Smooth muscle cell (in vitro differentiated cells): ENCODE data around the gene CSNK1D. TPM values are rescaled to one million over a fixed set of nuclear protein-coding genes. Genes with fewer than 3 reads are reported as not detected.

Source experiments
- DNase-seq: peaks from one replicate; lab custom pipeline; 2025; ENCODE audit not compliant: unreplicated experiment; lab: John Stamatoyannopoulos, UW
- H2AFZ ChIP-seq: fragments of 200-600 bp; sonication (generic); 2 replicates; pipeline ENCODE4 v1.6.0; 2016; ENCODE audit warnings: antibody characterized with exemption, low read depth, mild to moderate bottlenecking
- H3F3A ChIP-seq: fragments of 200-600 bp; sonication (generic); 2 replicates; pipeline ENCODE4 v1.6.0; 2017; ENCODE audit warnings: antibody characterized with exemption, low read depth
- H3K27ac ChIP-seq: fragments of 200-600 bp; sonication (generic); 2 replicates; pipeline ENCODE4 v1.5.1; 2016; ENCODE audit warnings: low read depth, mild to moderate bottlenecking
- H3K27me3 ChIP-seq: fragments of 200-600 bp; sonication (generic); 2 replicates; pipeline ENCODE4 v1.6.1; 2016; ENCODE audit warnings: low read depth, mild to moderate bottlenecking
- H3K36me3 ChIP-seq: fragments of 200-600 bp; sonication (generic); 2 replicates; pipeline ENCODE4 v1.5.1; 2016; ENCODE audit warnings: low read depth
- H3K4me1 ChIP-seq: fragments of 200-600 bp; sonication (generic); 2 replicates; pipeline ENCODE4 v1.5.1; 2016; ENCODE audit warnings: low read depth
- H3K4me2 ChIP-seq: fragments of 200-600 bp; sonication (generic); 2 replicates; pipeline ENCODE4 v1.6.0; 2016; ENCODE audit warnings: mild to moderate bottlenecking
- H3K4me3 ChIP-seq: fragments of 200-600 bp; sonication (generic); 2 replicates; pipeline ENCODE4 v1.5.1; 2016; ENCODE audit warnings: mild to moderate bottlenecking
- H3K79me2 ChIP-seq: fragments of 200-600 bp; sonication (generic); 2 replicates; pipeline ENCODE4 v1.6.0; 2016; ENCODE audit warnings: low read depth, mild to moderate bottlenecking
- H3K9ac ChIP-seq: fragments of 200-600 bp; sonication (generic); 2 replicates; pipeline ENCODE4 v1.6.0; 2016; ENCODE audit warnings: low read depth
- H3K9me3 ChIP-seq: fragments of 200-600 bp; sonication (generic); replicated peaks from 2 replicates; pipeline ENCODE4 v1.5.1; 2016; ENCODE audit warnings: low read depth
- H4K20me1 ChIP-seq: fragments of 200-600 bp; sonication (generic); 2 replicates; pipeline ENCODE4 v1.6.0; 2016; ENCODE audit warnings: low read depth
- CTCF ChIP-seq: fragments of 200-600 bp; sonication (generic); IDR thresholded peaks from 2 replicates; pipeline ENCODE4 v1.5.1; 2017; ENCODE audit warnings: borderline replicate concordance, mild to moderate bottlenecking, antibody characterized with exemption; ENCODE audit not compliant: insufficient read depth, poor library complexity, severe bottlenecking
- WGBS: methylation state at CpG from one replicate; pipeline ENCODE4 v1.1.7; 2016; ENCODE audit warnings: low lambda C conversion rate; 5-methylcytosine and 5-hydroxymethylcytosine counted together
- polyA plus RNA-seq: library from polyadenylated mRNA; unstranded; fragments of >200 nt; fragmentation: Nextera tagmentation; extraction: Ambion mirVana; gene quantifications from 2 replicates; pipeline ENCODE4 v1.2.1, GENCODE V29; 2016
- total RNA-seq: library from RNA; depleted of rRNA; stranded (reverse); fragments of >200 nt; gene quantifications from 2 replicates; pipeline ENCODE4 v1.2.3, GENCODE V29; 2014

CSNK1D gene
- total and polyA plus RNA-seq, 2 experiments from 2014 or later = 51.6 to 135 TPM

DNA sequence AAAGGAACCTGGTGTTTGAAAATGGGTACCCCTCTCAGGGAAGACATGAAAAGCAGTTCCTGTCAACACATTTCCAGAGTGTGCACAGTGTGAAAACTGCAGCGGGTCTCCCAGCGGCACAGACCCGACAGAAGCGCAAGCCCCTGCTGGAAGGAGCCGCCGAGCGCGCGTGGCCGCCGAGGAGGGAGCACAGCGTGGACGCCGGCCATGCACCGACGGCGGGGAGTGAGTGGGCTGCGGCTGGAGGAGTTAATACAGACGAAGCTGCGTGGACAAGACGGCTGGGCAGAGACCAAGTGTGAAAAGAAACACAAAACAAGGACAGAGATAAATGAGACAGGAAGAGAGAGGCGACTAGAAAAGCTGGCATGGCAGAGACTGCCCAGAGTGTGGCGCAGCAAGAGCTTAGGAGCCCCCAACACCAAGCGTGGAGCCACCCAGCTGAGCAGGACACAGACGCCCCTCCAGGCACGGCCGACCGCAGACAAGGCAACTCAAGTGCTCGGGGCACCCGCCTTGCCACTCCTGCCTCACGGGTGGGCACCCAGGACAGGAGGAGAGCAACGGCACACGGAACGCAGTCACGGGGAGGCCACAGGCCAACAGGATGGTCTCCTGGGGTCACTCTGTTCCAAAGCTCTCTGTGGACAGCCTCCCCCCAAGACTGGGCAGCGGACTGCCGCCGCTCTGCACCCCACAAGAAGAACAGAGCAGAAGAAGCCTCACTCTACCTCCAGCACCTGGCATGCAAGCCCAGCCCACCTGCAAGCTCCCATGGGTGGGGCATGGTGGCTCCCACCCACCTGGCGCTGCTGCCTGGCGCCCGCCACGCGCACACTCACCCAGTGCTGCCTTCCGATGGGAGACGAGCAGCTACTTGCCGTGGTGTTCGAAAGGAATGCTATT, 28.1 kb downstream of the CSNK1D start:
- TF ChIP-seq CTCF = no peak
- Histone ChIP-seq H3K4me1 (no peaks in the 10 kb centered on the region), H3K27ac (peak overlapping the region; percentile 84), H3F3A (peaks cover 52% of the 10 kb centered on the region), H3K4me2 (no peak overlapping the region), H3K9ac (no peak overlapping the region), H3K27me3 (no peaks in the 10 kb centered on the region), H4K20me1 (peaks cover 100% of the 10 kb centered on the region), H3K79me2 (peaks cover 8% of the 10 kb centered on the region), H3K4me3 (no peak overlapping the region), H2AFZ (no peak overlapping the region), H3K36me3 (peaks cover 7% of the 10 kb centered on the region), H3K9me3 (no peaks in the 10 kb centered on the region)
- WGBS = 97% methylated on average over 46 of the region's 47 CpGs
- DNase-seq = no peak

DNA sequence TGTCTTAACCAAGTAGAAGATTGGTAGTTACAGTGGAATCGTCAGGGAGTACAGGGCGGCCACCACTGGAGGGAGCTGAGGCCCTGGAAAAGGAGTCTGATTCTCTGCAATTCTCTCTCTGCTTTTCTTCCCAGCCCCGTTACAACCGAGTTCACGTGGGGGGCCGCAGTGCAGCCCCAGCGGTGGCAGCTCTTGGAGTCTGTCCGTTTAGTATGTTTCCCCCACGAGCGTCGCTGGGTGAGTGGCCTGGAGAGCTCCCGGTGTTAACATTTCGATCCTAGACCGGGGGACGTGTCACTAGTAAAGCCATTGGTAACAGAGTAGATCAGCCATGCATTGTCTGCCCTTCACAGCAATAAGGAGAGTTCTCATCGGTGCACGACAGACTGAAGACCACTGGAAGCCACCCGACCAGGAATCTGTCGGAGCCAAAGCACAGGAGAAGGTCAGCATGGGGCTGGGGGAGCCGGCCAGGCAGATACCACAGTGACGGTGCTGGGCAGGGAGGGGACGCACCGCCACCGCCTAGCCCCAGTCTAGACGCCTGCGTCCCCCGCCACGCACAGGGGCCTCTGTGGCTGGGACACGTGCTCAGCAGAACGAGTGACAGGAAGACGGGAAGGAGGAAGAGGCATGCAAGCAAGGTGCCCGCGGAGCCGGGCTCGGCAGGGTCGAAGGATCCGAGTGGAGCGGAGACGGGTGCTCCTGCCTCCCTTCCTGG, 28.9 kb downstream of the CSNK1D start:
- H3K27me3 ChIP-seq = no peaks in the 10 kb centered on the region
- peaks cover 53% of the 10 kb centered on the region for H3F3A ChIP-seq
- H4K20me1 ChIP-seq = peaks cover 100% of the 10 kb centered on the region
- H3K4me1 ChIP-seq = no peaks in the 10 kb centered on the region
- WGBS = 94% methylated on average over 39 of the region's 39 CpGs
- H3K27ac ChIP-seq = no peak overlapping the region
- H3K79me2 ChIP-seq = peaks cover 6% of the 10 kb centered on the region
- H3K9me3 ChIP-seq = no peaks in the 10 kb centered on the region
- no peak for DNase-seq
- no peak overlapping the region for H3K4me2 ChIP-seq
- TF ChIP-seq CTCF = peak; percentile 24
- no peak overlapping the region for H2AFZ ChIP-seq
- peaks cover 7% of the 10 kb centered on the region for H3K36me3 ChIP-seq
- H3K9ac ChIP-seq = no peak overlapping the region
- no peak overlapping the region for H3K4me3 ChIP-seq

- Histone ChIP-seq H3K4me3 (no peak overlapping the region), H3K4me1 (no peaks in the 10 kb centered on the region), H4K20me1 (peaks cover 100% of the 10 kb centered on the region), H3K27ac (no peak overlapping the region), H3K9me3 (no peaks in the 10 kb centered on the region), H3K36me3 (peaks cover 7% of the 10 kb centered on the region), H3F3A (peaks cover 50% of the 10 kb centered on the region), H2AFZ (no peak overlapping the region), H3K9ac (no peak overlapping the region), H3K4me2 (no peak overlapping the region), H3K79me2 (peaks cover 9% of the 10 kb centered on the region), H3K27me3 (no peaks in the 10 kb centered on the region)
- WGBS = 97% methylated on average over 19 of the region's 19 CpGs
- DNase-seq = no peak
- no peak for TF ChIP-seq CTCF
These were observed 29.7 kb downstream of the CSNK1D start for GRCh38 chr17:82243648-82244412.
